Ammon's horn (tissue), 1 donor: ENCODE data around the gene SURF4.

ENCODE experiments used
- DNase-seq: peaks from one replicate; pipeline ENCODE4 v3.0.0-alpha.2; 2016; ENCODE audit warnings: low spot score

Gene SURF4

DNA sequence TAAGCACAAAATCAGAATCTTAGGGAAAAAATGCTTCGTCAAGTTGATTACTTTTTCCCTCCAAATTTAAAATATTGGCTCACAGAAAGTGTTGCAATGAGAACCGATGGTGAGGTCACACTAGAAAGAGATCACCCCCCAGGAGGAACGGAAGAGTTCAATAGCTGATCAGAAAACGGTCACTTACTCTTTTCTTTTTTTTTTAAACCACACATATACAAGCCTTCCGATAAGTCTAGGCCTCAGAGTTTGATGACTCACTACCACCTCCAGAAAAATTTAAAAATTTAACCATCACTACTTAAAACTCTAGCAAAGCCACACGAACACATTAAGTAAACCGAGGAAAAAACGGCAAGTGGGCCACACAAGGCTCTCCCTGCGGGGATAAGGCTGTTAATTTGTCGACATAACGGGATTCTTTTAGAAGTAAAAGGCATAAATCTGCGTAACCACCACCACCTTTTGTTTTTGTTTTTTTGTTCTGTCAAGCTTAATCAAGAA is 1.2 kb downstream of the SURF4 start:
- no peak for DNase-seq

DNA sequence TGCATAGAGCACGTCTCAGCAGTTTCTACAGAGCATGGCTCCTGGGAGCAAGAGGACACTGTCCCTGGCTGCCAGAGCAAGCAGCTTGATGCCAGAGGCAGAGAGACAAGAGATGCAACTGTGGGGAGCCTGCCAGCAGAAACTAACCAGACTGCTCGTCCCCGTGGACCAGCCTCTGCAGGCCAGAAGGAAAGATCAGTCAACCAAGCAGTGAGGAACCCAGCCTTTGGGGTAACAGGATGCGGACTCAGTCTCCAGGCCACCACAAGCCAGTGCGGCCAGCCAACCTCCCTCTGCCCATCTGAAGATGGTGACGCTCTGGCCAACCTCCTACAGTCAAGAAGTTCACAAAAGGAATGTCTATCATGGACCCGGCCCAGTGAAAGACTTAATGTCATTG is 3.7 kb downstream of the SURF4 start:
- DNase-seq = no peak

DNA sequence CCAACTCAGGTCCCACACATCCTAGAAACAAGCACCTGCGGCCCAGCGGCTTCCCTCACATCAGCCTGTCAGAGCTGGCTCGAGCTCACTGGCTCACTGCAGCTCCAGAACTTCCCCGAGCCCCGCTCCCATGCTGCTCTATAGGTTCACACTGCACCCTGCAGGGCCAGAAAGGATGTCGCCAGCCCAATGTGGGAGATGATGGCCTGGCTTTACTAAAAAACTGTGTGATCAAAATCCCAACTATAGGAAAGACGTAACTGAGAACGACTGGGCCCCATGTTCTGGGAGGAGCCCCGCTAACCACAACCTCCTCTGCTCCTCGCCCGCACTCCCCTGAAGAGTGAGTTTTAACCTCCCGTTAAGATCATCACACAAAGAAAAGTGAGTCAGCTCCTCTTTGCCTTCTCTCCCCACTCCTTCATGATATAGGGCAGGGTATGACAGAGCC is 4.6 kb downstream of the SURF4 start:
- no peak for DNase-seq

DNA sequence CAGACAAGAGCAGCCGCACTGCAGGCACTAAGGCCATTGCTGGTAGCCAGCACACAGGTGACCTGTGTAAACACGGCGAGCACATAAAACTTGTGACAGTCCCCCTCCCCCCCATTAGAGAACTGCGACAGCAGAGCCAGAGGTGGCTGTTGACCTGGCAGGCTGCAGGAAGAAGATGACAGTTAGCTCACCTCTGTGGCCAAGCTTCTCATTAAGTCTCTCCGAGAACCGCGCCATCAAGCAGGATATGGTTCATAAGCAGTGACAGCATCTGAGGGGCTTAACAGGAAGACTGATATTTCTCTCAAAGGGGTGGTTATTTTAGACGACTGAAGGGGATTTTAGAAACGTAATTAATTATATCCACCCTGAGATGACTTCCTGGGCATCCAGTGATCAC is 5.2 kb downstream of the SURF4 start:
- no peak for DNase-seq

DNA sequence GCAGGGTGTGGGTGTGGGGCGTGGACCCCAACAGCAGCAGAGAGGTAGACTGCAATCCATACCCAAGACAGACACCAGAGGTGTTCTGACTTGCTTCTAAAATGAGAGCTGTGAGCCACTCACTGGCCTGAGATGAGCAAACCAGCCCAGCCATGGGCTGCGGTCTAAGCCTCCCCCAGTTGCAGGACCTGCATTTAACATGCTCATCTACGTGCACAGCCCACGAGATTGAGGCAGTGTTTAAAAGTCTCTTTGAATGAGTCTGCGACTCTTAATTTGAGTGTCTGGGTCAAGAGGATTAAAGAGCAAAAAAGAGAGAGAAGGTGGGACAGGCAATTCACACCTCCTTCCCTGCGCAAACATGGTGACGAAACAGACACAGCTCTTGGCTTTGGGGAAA is 5.9 kb downstream of the SURF4 start:
- no peak for DNase-seq

DNA sequence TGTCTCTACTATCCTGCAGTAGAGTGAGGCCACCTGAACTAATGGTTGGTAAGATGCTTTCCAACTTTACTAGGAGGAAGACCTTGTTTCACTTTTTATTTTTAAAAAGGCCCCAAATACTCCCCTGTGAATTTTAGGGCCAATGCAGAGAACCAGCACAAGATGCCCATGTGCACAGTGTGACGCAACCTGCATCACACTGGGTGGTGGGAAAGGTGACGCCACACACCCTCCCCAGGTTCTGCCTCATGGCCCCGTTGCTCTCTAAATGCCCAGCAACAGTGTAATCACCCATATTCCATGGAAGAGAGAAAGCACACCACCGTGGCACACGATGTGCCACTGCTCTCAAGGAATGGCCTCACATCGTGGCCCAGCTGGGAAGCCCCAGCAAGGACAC is 6.4 kb downstream of the SURF4 start:
- no peak for DNase-seq

DNA sequence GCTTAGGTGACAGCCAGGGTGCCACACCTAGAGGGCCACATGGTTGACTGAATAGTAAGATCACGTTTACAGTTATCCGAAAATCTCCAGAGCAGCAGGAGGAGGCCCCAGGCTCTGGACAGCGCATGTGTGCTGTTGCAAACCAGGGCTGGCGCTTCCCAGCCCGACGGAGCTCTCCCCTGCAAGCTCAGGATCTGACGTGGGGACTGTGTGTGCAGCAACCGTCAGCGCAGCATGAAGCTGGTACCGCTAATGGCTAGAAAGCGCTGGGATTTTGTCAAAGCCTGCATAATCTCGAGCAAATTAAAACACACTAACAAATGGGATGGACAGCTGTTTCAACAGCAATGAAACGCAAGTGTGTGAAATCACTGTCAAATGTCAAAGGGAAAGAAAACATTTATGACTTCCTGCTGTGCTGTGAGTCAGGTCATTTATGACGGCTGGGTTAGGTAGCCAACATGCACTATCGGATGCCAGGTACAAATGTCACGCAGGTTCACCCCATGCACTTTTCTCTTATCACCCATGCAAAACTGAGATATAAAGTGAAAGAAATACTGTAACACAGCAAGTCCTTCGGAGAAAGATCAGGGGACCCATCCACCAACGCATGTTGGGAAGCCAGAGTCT is 7.5 kb downstream of the SURF4 start:
- peak; percentile 63 for DNase-seq

DNA sequence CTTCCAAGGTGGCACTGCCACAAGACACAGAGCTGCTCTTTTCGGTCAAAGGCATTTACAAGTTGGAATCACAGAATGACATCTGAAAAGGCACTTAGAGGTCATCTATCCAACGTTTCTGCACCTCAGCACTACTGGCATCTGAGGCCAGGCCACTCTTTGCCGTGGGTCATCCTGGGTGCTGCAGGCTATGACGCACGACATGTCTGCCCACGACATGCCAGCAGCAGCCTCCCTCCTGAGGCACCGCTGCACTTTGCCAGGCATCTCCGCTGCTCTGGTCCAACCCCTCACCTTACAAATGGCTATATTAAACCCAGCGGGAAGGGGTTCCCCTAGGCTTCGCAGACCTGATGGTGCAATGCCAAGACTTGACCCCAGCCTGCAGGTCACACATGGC is 8.1 kb downstream of the SURF4 start:
- DNase-seq = no peak

DNA sequence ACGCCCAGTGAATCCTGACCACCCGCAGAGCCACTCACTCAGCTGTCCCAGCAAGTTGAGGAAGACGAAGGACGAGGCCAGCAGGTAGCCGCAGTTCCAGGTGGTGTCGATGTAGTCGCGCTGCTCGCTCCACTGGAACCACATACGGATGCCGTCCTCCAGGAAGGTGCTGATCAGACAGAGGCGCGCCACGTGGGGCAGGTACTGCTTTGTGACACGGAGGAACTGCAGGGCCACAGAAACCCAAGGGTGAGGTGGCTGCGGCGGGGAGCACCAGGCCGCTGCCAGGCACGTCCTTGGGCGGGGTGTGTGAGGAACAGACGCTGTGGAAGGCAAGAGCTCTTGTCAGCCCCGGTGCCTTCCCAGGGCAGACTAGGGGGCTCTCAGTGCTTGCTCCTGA is 8.6 kb downstream of the SURF4 start:
- no peak for DNase-seq

DNA sequence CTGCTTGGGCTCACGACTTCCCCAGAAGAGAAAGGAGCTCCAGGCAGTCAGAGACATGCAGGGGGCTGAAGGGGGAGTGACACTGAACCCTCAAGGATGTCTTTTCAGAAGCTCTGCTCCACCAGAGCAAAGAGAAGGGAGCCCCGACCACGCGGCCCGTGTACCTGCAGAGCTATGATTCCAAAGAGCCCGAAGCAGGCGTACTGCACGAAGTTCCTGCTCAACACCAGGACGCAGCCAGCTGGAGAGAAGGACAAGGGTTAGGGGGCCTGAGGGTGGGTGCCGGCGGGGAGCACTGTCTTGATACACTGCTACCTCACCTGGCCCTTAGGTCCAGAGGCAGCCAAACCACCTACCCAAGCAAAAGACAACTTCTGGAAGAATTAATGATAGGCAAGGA is 9.4 kb downstream of the SURF4 start:
- DNase-seq = no peak

DNA sequence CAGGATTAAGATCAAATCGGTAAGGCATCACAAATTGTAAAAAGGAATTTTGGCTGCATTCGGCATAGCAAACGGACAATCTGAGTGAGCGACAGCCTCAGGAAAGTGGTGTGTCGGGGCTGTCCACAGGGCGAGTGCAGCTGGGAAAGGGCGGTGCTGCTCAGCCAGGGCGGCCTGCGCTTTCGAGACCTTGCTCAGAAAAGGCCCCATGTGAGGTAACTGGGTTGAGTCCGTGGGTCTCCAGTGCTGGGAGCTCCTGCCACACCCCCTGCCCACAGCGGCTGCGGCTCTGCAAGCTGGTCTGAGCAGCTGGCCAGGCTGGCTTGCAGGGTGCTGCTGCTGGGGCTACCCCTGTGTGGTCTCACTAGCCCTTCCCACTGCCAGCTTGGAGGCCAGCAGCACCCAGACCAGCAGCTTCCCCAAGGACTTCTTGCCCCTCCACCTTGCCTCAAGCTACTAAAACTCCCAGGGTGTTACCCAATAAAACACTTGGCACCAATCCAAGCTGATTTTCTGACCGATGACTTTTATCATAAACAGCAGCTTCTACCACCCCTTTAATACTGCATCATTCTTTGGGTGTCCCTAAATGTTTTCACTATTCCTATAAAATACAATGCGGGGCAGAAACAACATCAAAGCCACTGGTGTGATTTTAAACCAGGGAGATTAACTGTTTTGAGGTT is 13.4 kb downstream of the SURF4 start:
- no peak for DNase-seq

DNA sequence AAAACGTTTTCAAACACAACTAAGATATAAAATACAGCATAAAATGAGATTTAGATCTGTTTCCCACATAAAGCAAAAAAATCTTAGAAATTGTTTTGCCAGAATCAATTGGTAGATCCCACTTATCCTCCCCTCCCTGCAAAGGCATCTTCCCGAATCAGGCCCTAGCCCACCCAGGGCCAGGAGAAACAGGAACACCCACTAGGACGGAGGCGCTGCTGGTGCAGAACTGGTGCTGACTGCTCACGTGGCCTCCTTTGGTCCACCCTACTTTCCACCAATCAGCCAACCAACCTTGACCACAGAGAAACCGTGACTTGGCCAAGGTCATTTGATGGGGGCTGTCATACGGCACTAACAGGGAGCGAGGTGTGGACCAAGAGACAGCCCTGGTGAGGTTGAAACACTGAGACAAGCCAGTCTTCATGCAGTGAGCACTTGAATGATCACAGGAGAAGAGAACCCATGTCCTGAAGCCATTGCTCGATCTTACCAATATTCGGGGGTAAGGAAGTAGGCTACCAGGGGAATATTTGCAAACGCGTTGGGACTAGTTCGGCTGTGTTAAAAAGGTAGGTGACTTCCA is 14.3 kb downstream of the SURF4 start:
- DNase-seq = no peak

DNA sequence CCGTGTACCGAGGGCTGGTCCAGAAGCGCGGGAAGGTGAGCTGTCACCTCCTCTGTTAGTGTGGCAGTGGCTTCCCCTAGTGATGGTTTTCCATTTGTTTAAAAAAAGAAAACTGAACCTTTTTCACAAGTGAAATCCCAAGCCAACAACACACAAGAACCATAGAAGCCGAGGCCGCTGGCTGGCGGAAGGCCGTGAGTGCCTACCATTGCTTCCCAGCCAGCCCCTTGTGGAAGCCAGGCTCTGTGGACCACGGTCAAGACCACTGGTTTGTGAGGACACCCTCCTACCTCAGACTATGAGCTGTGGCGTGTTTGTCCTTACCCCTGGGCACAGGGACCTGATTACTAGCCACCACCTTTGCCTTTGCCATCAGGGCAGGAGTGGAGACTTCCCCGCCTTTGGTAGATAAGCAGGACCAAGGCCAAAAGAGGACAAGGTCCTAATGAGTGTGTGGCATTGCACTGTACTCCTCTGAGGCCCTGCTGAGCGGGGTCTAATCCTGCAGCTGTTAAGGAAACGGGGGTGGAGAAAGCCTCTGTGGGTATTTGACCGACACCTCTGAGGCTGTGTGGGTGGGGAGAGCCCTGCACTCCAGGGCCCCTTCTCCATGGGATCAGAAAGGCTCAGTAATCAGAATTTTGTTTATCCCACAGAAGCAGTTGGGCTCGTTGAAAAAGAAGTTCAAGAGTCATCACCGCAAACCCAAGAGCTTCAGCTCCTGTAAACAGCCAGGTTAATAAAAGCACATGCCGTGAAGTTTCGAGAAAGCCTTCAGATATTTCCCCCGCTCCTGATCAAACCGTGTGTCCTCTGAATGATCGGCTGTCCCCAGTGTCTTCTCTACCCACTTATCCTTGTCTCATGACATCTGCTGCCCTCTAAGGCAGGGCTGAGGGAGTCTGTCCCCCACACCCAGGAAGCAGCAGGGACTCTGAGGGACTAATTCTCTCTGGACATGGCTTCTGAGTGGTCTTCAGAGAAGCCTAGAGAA is 15.2 kb downstream of the SURF4 start:
- DNase-seq = no peak

DNA sequence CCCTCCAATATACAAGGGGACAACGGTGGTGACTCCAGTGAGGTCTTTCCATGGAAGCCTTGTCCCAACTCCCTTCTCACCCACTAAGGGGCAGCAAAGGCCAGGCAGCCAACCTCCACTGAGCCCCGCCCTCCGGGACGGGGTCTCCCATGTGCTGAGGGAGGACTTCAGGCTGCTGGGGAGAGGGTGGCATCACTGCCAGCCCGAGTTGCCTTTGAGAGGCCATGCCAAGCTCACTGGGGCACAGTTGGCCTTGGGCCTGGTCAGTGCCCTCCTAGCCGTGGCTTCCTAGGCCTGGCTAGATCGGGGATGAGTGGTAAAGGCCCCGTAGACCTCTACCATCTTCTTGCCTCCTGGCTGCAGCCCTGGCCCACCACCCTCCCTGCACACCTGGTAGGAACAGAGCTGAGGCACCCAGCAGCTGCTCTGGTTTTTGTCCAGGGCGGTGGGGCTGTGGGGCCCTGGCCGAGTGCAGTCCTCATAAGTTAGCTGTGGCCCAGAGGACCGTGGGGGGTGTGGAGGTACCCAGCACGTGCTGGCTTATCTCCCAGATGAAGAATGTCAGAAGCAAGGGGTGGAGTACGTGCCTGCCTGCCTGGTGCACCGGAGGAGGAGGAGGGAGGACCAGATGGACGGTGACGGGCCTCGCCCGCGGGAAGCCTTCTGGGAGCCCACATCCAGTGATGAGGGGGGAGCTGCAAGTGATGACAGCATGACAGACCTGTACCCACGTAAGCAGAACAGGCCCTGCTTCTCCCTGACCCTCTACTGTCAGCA is 16.3 kb downstream of the SURF4 start:
- DNase-seq = no peak

DNA sequence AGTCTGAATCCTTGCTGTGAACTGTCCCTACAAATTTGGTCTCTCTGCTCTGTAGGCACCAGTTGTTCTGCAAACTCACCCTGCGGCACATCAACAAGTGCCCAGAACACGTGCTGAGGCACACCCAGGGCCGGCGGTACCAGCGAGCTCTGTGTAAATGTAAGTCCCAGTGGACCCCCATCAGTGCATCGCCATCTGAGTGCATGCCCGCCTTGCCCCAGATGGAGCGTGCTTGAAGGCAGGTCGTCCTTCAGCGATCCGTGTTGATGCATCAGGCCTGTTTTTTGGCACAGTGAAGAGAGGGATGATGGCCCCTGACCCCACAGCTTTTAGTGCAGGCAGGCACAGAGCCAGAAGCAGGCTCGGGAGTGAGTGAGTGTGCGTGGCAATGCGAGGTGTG is 18.2 kb downstream of the SURF4 start:
- no peak for DNase-seq

DNA sequence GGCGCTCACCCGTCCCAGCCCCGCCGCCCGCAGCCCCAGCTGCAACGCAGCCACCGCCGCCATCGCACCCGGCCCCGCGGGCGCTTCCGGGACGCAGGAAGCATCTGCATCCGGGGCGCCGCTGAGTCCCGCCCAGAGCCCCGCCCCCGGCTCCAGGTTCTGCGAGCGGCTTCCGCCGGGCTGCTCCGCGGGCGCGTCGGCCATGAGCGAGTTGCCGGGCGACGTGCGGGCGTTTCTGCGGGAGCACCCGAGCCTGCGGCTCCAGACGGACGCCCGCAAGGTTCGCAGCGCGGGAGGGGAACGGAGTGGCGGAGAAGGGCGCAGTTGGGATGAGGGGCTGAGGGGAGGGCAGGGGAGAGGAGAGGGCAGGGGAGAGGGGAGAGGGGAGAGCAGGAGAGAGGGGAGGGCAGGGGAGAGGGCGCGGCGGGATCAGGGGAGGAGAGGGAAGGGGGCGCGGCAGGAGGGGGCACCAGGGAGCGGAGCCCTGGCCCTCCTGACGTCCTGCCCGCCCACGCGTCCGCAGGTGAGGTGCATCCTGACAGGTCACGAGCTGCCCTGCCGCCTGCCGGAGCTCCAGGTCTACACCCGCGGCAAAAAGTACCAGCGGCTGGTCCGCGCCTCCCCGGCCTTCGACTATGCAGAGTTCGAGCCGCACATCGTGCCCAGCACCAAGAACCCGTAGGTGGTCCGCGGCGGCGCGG is 19.3 kb downstream of the SURF4 start, which contains the start of the genes SURF1 and SURF2:
SURF1 (minus strand) TSS at position 97 of the 701 bp plus-strand sequence; CDS start at position 63, 34 bp downstream.
SURF2 (plus strand) TSS at position 160 of the 701 bp plus-strand sequence; CDS start at position 203, 43 bp downstream.
- DNase-seq = peak; percentile 76

DNA sequence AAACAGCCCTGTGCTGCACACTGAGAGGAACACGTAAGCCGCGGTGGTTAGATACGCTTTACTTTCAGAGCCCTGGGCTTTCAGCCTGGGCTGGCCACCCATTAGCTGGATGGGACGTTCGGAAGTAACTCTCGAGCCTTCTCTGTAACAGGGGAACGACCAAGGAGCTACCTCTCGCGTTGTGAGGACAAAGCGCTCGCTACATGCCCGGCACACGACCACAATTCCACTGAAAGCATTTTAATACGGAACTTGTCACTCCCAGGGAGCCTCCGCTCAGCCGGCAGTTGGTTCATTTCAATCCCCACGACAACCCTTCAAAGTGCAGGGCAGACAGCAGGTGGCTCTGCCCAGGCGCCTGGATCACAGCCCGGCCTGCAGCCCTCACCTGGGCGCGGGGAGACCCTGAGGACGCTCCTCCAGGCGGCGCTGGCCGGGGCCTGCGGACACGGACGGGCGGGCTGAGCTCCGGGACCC is 19.9 kb downstream of the SURF4 start:
- no peak for DNase-seq

DNA sequence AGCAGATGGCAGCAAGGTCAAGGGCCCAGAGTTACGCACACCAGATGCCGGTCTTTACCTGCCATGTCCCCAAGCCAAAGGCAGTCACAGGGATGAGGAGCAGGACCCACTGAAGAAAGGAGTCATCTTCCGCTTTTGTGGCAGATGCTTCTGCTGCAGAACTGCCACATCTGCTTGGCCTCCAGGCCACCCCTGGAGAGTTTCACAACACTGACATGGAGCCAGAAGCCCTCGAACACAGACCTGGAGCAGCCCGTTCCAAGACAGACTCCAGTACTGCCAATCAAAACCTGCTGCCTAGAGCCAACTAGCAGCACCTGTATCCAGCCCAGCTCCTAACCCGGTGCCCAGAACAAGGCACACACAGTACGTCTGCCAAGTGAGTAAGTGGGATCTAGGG is 21.1 kb downstream of the SURF4 start:
- DNase-seq = no peak

DNA sequence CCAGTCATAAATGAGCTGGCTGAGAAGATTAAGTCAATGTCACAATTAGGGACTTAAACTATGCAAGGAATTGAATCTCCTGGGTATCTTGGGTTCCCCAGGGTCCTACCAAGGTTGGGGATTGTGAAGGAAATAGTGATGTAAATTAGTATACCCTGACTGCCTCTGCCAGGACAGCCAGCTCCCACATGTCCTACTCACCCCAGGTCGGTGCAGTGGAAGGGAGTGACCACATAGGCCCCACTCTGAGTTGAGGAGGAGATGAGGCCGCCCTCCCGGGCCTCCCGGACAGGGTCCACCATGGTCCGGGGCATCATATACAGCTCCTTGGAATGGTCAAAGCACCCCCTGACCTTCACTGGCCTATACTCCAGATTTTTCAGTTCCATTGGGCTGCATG is 22.3 kb downstream of the SURF4 start:
- DNase-seq = no peak

DNA sequence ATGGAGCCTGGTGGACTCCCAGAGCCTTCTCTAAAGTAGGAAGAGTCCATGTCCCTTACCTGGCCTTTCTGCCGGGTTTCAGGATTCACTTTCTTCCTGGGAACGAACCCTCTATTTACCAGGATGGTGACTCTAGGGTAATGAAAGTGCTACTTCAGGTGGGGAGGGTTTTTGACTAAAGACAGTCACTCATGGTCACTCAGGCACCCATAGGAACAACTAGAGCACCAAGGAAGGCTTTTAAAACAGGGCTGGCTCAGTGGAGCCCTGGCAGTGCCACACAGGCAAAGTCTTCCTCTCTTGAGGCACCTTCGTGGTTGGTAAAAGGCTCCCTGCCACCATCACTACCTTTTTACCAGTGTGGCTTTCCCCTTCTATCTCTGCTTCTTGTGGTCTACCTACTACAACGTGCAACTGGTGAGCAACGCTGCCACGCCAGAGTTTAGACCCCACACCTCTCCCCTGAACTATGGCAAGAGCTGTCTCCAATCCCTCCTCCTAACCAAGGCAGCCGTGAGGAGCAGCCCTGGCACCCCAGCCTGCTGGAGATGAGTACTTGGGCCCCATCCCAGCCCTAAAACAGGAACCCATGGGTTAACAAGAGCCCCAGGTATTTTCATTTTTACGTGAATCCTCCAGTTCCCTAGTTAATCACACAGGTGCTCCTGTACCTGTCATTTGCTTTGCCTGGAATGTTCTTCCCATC is 23.1 kb downstream of the SURF4 start:
- no peak for DNase-seq
